ENCODE data around the gene CLEC20A. TPM values are rescaled to one million over a fixed set of nuclear protein-coding genes. Genes with fewer than 3 reads are reported as not detected.

Gene CLEC20A
- total and polyA plus RNA-seq, 2 of the 8 experiments (the other 6 are each of a cell fraction or from before 2014, with no cell fraction given): not detected

GRCh38 chr1:178472531-178472930, 24.2 kb downstream of the CLEC20A start:
- Histone ChIP-seq H3K23me2 (ENCODE audit: low read depth, low read length) (no peaks in the 10 kb centered on the region), H3K4ac (replicated peaks; ENCODE audit: insufficient read length, low read depth, low read length) (no peak overlapping the region), H3K4me2 (ENCODE audit: insufficient read depth in 1 of 2, low read depth in 2 of 2, low read length in 2 of 2) (no peak overlapping the region), H3K27me3 (replicated peaks in 1 of 4; ENCODE audit: control insufficient read depth in 3 of 4, extremely low read depth in 1 of 4, insufficient read depth in 3 of 4, low read length in 3 of 4) (no peaks in the 10 kb centered on the region), H4K91ac (replicated peaks; ENCODE audit: insufficient read length, low read length) (no peak overlapping the region), H2AFZ (ENCODE audit: low read length) (no peak overlapping the region), H2AK5ac (ENCODE audit: low read depth, low read length) (no peak overlapping the region), H3K9me3 (ENCODE audit: insufficient read depth in 2 of 2, low read depth in 1 of 2, low read length in 1 of 2) (no peaks in the 10 kb centered on the region), H3K9ac (replicated peaks in 1 of 4; ENCODE audit: extremely low read depth in 1 of 4, low read depth in 3 of 4, low read length in 3 of 4) (peak overlapping the region in 1 of 4 experiments; percentile 8; a peak in 1 of 7 replicates), H2BK5ac (ENCODE audit: low read depth, low read length) (no peak overlapping the region), H2BK12ac (ENCODE audit: low read depth, low read length) (no peak overlapping the region), H2BK20ac (ENCODE audit: low read length) (no peak overlapping the region), H3K23ac (ENCODE audit: insufficient read length) (no peak overlapping the region), H4K8ac (ENCODE audit: extremely low read depth, insufficient read depth, low read length) (no peak overlapping the region; the same call in 1 of the 2 replicates), H3K14ac (ENCODE audit: insufficient read length) (no peak overlapping the region), H3K79me2 (ENCODE audit: control insufficient read depth in 1 of 2, insufficient read depth in 2 of 2, low read length in 2 of 2) (no peaks in the 10 kb centered on the region), H3K4me1 (replicated peaks in 1 of 4; ENCODE audit: control insufficient read depth in 3 of 4, insufficient read depth in 4 of 4, low read length in 3 of 4) (peaks cover 0 to 3% (median 0%) of the 10 kb centered on the region in 4 experiments; a peak in 1 of 7 replicates), H2BK120ac (replicated peaks; ENCODE audit: low read depth, low read length) (no peak overlapping the region), H3K4me3 (ENCODE audit: extremely low read depth in 1 of 4, insufficient read depth in 2 of 4, low read depth in 3 of 4, low read length in 4 of 4) (no peak overlapping the region), H4K20me1 (replicated peaks in 1 of 2; ENCODE audit: control insufficient read depth in 1 of 2, insufficient read depth in 2 of 2, low read length in 2 of 2) (no peaks in the 10 kb centered on the region), H3K56ac (replicated peaks; ENCODE audit: insufficient read length, low read depth, low read length) (no peak overlapping the region), H4K5ac (ENCODE audit: insufficient read length, low read depth, low read length) (no peak overlapping the region), H3K27ac (ENCODE audit: low read depth, low read length) (no peak overlapping the region), H3K18ac (ENCODE audit: extremely low read depth, low read length) (no peak overlapping the region), H2BK15ac (ENCODE audit: low read length) (no peak overlapping the region), H3K79me1 (ENCODE audit: low read depth, low read length) (0 out of 2 replicates have a peak, but pooled peaks cover 3% of the 10 kb centered on the region), H3K36me3 (ENCODE audit: control insufficient read depth in 2 of 4, insufficient read depth in 4 of 4, low read length in 3 of 4) (peaks cover 0 to 15% (median 6%) of the 10 kb centered on the region in 4 experiments; a peak in 6 of 8 replicates)
- ChIA-PET POLR2A (ENCODE audit: partially characterized antibody) (no interaction called here), CTCF (ENCODE audit: partially characterized antibody) (interaction anchor here (0.6 to 10.0 kb wide), 8 partner anchors 9 to 416 kb away, joined by 3 to 95 read pairs (median 4); no protein-coding TSS in a partner anchor)
- FAIRE-seq (no peak), DNase-seq (ENCODE audit: low read depth in 1 of 2, low spot score in 2 of 2) (no peak)
- no peak for TF ChIP-seq EGR1 (IDR thresholded peaks at IDR 0.05; ENCODE audit: borderline replicate concordance, low read depth, low read length)
- TF ChIP-seq POU5F1 (IDR thresholded peaks at IDR 0.05; ENCODE audit: low read depth, low read length): no peak
- no peak for TF ChIP-seq RNF2 (IDR thresholded peaks at IDR 0.05; ENCODE audit: borderline replicate concordance, low read depth, low read length, missing control alignments, poor library complexity, severe bottlenecking)
- no peak for TF ChIP-seq ZNF274 (IDR thresholded peaks at IDR 0.05; ENCODE audit: borderline replicate concordance, extremely low read depth, low read length)
- TF ChIP-seq YY1 (IDR thresholded peaks at IDR 0.05; ENCODE audit: low read depth, low read length): no peak
- TF ChIP-seq SAP30 (IDR thresholded peaks at IDR 0.05; ENCODE audit: insufficient read depth, insufficient replicate concordance, low read length): no peak
- no peak for TF ChIP-seq BCL11A (IDR thresholded peaks at IDR 0.05; ENCODE audit: low read depth in 2 of 2, low read length in 2 of 2)
- TF ChIP-seq HDAC6 (IDR thresholded peaks at IDR 0.05; ENCODE audit: low read depth, low read length): no peak
- TF ChIP-seq, protein P1, sequence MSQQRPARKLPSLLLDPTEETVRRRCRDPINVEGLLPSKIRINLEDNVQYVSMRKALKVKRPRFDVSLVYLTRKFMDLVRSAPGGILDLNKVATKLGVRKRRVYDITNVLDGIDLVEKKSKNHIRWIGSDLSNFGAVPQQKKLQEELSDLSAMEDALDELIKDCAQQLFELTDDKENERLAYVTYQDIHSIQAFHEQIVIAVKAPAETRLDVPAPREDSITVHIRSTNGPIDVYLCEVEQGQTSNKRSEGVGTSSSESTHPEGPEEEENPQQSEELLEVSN (IDR thresholded peaks at IDR 0.05): no peak

Measured in H1 (cell line).